ENCODE measurements around the gene CERS6.
A peak's percentile ranks its signal among the peaks of the same experiment; 100 is the strongest.

CERS6 gene

GRCh38 chr2:168571061-168571460 lies 115.0 kb downstream of the CERS6 start (continued):
- TF ChIP-seq GLI4 (tag by site-specific recombination; IDR thresholded peaks at IDR 0.05), result no peak
- no peak for TF ChIP-seq ATF2 (tag by site-specific recombination; IDR thresholded peaks at IDR 0.05; ENCODE audit: low read depth)

- TF ChIP-seq SCRT2 (tag by site-specific recombination; IDR thresholded peaks at IDR 0.05) (peak; percentile 89), OSR2 (tag by site-specific recombination; IDR thresholded peaks at IDR 0.05) (no peak), ZFHX2 (tag by site-specific recombination; conservative IDR thresholded peaks at IDR 0.05) (peak; percentile 27; the same call in 1 of the 2 replicates), ZNF341 (tag by site-specific recombination; IDR thresholded peaks at IDR 0.05; ENCODE audit: low read depth) (no peak), ZNF24 (tag by site-specific recombination; IDR thresholded peaks at IDR 0.05) (no peak)
- Histone ChIP-seq H3K36me3 (ENCODE audit: control insufficient read depth in 2 of 2, insufficient read depth in 1 of 2, low read length in 2 of 2) (no peaks in the 10 kb centered on the region), H3K4me3 (ENCODE audit: low read depth, low read length) (no peak overlapping the region), H3K9me3 (ENCODE audit: control insufficient read depth, insufficient read depth, low read depth, low read length) (no peaks in the 10 kb centered on the region), H3K27ac (ENCODE audit: extremely low read depth, low read depth, low read length) (no peak overlapping the region), H3K4me1 (ENCODE audit: control insufficient read depth, insufficient read depth, low read length) (no peaks in the 10 kb centered on the region)
- ChIA-PET CTCF (interaction anchor here (0.7 to 1.1 kb wide), 2 partner anchors 29 to 457 kb away, joined by 3 read pairs; no protein-coding TSS in a partner anchor), POLR2A (no interaction called here)
Observed at GRCh38 chr2:168573128-168573903, 117.2 kb downstream of the CERS6 start.

- H3K27ac ChIP-seq (ENCODE audit: extremely low read depth, low read depth, low read length), result no peak overlapping the region
- no peaks in the 10 kb centered on the region; the same call in 1 of the 2 replicates for H3K4me1 ChIP-seq (ENCODE audit: control insufficient read depth, insufficient read depth, low read length)
- ChIA-PET CTCF (interaction anchor here (0.6 to 0.8 kb wide), 2 partner anchors 237 to 374 kb away, joined by 3 read pairs; no protein-coding TSS in a partner anchor), POLR2A (no interaction called here)
- no peaks in the 10 kb centered on the region for H3K36me3 ChIP-seq (ENCODE audit: control insufficient read depth in 2 of 2, insufficient read depth in 1 of 2, low read length in 2 of 2)
- no peaks in the 10 kb centered on the region for H3K9me3 ChIP-seq (ENCODE audit: control insufficient read depth, insufficient read depth, low read depth, low read length)
- no peak overlapping the region for H3K4me3 ChIP-seq (ENCODE audit: low read depth, low read length)
- TF ChIP-seq ZNF433 (tag by site-specific recombination; IDR thresholded peaks at IDR 0.05; ENCODE audit: low read depth), result no peak
- no peak for TF ChIP-seq ZFP41 (tag by site-specific recombination; IDR thresholded peaks at IDR 0.05; ENCODE audit: borderline replicate concordance)
- TF ChIP-seq ZNF704 (tag by site-specific recombination; IDR thresholded peaks at IDR 0.05), result no peak
- TF ChIP-seq ZSCAN23 (tag by site-specific recombination; IDR thresholded peaks at IDR 0.05), result no peak
- TF ChIP-seq ZBTB7A (tag by site-specific recombination; IDR thresholded peaks at IDR 0.05; ENCODE audit: low read depth), result no peak
- TF ChIP-seq ZNF404 (tag by site-specific recombination; IDR thresholded peaks at IDR 0.05), result no peak
- no peak for TF ChIP-seq ZNF26 (tag by site-specific recombination; IDR thresholded peaks at IDR 0.05)
- no peak for TF ChIP-seq ZNF248 (tag by site-specific recombination; IDR thresholded peaks at IDR 0.05)
- TF ChIP-seq ZNF311 (tag by site-specific recombination; IDR thresholded peaks at IDR 0.05; ENCODE audit: borderline replicate concordance), result no peak
- no peak for TF ChIP-seq ZBTB49 (tag by site-specific recombination; IDR thresholded peaks at IDR 0.05; ENCODE audit: low read depth)
- no peak for TF ChIP-seq ZBTB11 (tag by site-specific recombination; conservative IDR thresholded peaks at IDR 0.05; ENCODE audit: low read depth)
- no peak for TF ChIP-seq SETDB1 (IDR thresholded peaks at IDR 0.05; ENCODE audit: insufficient read length, low read length)
Observed at GRCh38 chr2:168574856-168575630, 119.0 kb downstream of the CERS6 start.
